Endodermal cell (in vitro differentiated cells): Measurements from ENCODE around the gene KIAA0040. TPM values are rescaled to one million over a fixed set of nuclear protein-coding genes. Genes with fewer than 3 reads are reported as not detected.

Experiments
- DNase-seq: peaks from one replicate; pipeline ENCODE4 v3.0.0-alpha.2; 2017
- H3K27ac ChIP-seq: 2 replicates; pipeline ENCODE4 v1.5.1; 2013; ENCODE audit warnings: mild to moderate bottlenecking, low read depth, low read length, moderate library complexity
- H3K27me3 ChIP-seq: 2 replicates; pipeline ENCODE4 v1.6.1; 2013; ENCODE audit warnings: mild to moderate bottlenecking, low read length, moderate library complexity; ENCODE audit not compliant: insufficient read depth, control insufficient read depth, poor library complexity, severe bottlenecking
- H3K36me3 ChIP-seq: 2 replicates; pipeline ENCODE4 v1.7.0; 2013; ENCODE audit warnings: mild to moderate bottlenecking, low read length, moderate library complexity; ENCODE audit not compliant: control insufficient read depth, insufficient read depth
- H3K4me1 ChIP-seq: one replicate; pipeline ENCODE4 v1.7.0; 2013; ENCODE audit warnings: low read length; ENCODE audit not compliant: control insufficient read depth, insufficient read depth
- H3K4me3 ChIP-seq: 2 replicates; pipeline ENCODE4 v1.5.1; 2013; ENCODE audit warnings: mild to moderate bottlenecking, low read length, moderate library complexity
- H3K9ac ChIP-seq: 2 replicates; pipeline ENCODE4 v1.6.1; 2013; ENCODE audit warnings: mild to moderate bottlenecking, low read length, moderate library complexity; ENCODE audit not compliant: poor library complexity, severe bottlenecking; ENCODE audit errors: extremely low read depth
- H3K9me3 ChIP-seq: 2 replicates; pipeline ENCODE4 v1.6.1; 2013; ENCODE audit warnings: mild to moderate bottlenecking, low read length, moderate library complexity; ENCODE audit not compliant: control insufficient read depth
- H3K27ac Mint-ChIP-seq: 2 replicates; pipeline ENCODE4 v1.8.0; 2020; ENCODE audit warnings: mixed read lengths
- H3K27me3 Mint-ChIP-seq: 2 replicates; pipeline ENCODE4 v1.8.0; 2021; ENCODE audit warnings: mild to moderate bottlenecking, mixed read lengths; ENCODE audit not compliant: insufficient read depth
- H3K36me3 Mint-ChIP-seq: 2 replicates; pipeline ENCODE4 v1.8.0; 2020; ENCODE audit warnings: low read depth, mixed read lengths
- H3K4me1 Mint-ChIP-seq: 2 replicates; pipeline ENCODE4 v1.8.0; 2020; ENCODE audit warnings: mixed read lengths
- H3K4me3 Mint-ChIP-seq: 2 replicates; pipeline ENCODE4 v1.8.0; 2020; ENCODE audit warnings: mild to moderate bottlenecking, moderate library complexity, mixed read lengths
- H3K9me3 Mint-ChIP-seq: 2 replicates; pipeline ENCODE4 v1.8.0; 2020; ENCODE audit warnings: mild to moderate bottlenecking, mixed read lengths
- CTCF ChIP-seq: fragments of 200-600 bp; sonication (generic); conservative IDR thresholded peaks from 2 replicates; pipeline ENCODE4 v1.5.0; 2021; ENCODE audit warnings: antibody characterized with exemption, mild to moderate bottlenecking
- WGBS, 2 experiments: methylation state at CpG; one replicate each; pipeline versions ENCODE4 v1.1.5 to v1.1.7; 2013; ENCODE audit warnings: missing lambda C conversion rate in 2 of 2, mixed read lengths in 1 of 2; ENCODE audit not compliant: insufficient coverage in 1 of 2, insufficient read length in 1 of 2; 5-methylcytosine and 5-hydroxymethylcytosine counted together
- total RNA-seq, 2 donors: library from RNA; stranded (reverse); fragmentation: NEBNext Ultra II Directional in 1 of 2; extraction: Animal tissue kit (Norgen Biotek cat#: 25700) in 1 of 2; gene quantifications; 2 replicates in 1 of 2; 3 replicates in 1 of 2; pipeline ENCODE4 v1.2.1, GENCODE V29; 2021

KIAA0040 gene
- total RNA-seq, 2 donors from 2014 or later: 9.2 to 12.9 TPM

GRCh38 chr1:175179837-175180590, 12.6 kb downstream of the KIAA0040 start:
- Histone ChIP-seq H3K4me3 (no peak overlapping the region), H3K9ac (no peak overlapping the region), H3K4me1 (no peaks in the 10 kb centered on the region), H3K36me3 (peaks cover 7% of the 10 kb centered on the region), H3K9me3 (no peaks in the 10 kb centered on the region), H3K27me3 (no peaks in the 10 kb centered on the region), H3K27ac (no peak overlapping the region)
- Mint-ChIP-seq H3K27me3 (no peaks in the 10 kb centered on the region), H3K9me3 (no peaks in the 10 kb centered on the region), H3K4me3 (no peak overlapping the region), H3K4me1 (peaks cover 6% of the 10 kb centered on the region), H3K36me3 (peaks cover 10% of the 10 kb centered on the region), H3K27ac (no peak overlapping the region)
- 95 to 100% methylated on average over 2 of the region's 2 CpGs for WGBS, 2 experiments
- no peak for DNase-seq
- TF ChIP-seq CTCF: no peak

- Mint-ChIP-seq H3K4me1 (peaks cover 8% of the 10 kb centered on the region), H3K36me3 (peaks cover 10% of the 10 kb centered on the region), H3K27ac (no peak overlapping the region), H3K9me3 (no peaks in the 10 kb centered on the region), H3K27me3 (no peaks in the 10 kb centered on the region), H3K4me3 (no peak overlapping the region)
- no peak for DNase-seq
- Histone ChIP-seq H3K36me3 (peaks cover 7% of the 10 kb centered on the region), H3K4me1 (no peaks in the 10 kb centered on the region), H3K9me3 (no peaks in the 10 kb centered on the region), H3K27ac (no peak overlapping the region), H3K4me3 (no peak overlapping the region), H3K27me3 (no peaks in the 10 kb centered on the region), H3K9ac (no peak overlapping the region)
- 94 to 100% methylated on average over 1 to 3 of the region's 3 CpGs for WGBS, 2 experiments
- TF ChIP-seq CTCF: no peak
Measured at GRCh38 chr1:175178456-175178855, 14.1 kb downstream of the KIAA0040 start.

GRCh38 chr1:175178056-175178455, 14.5 kb downstream of the KIAA0040 start:
- WGBS, 2 experiments: 92% methylated on average over 1 of the region's 1 CpG; no CpG with 5 or more reads in 1 of the 2 experiments
- no peaks in the 10 kb centered on the region for H3K9me3 Mint-ChIP-seq
- Histone ChIP-seq H3K27ac (no peak overlapping the region), H3K27me3 (no peaks in the 10 kb centered on the region), H3K4me1 (no peaks in the 10 kb centered on the region), H3K9ac (no peak overlapping the region), H3K9me3 (no peaks in the 10 kb centered on the region), H3K4me3 (no peak overlapping the region), H3K36me3 (peaks cover 7% of the 10 kb centered on the region)
- no peaks in the 10 kb centered on the region for H3K27me3 Mint-ChIP-seq
- H3K4me1 Mint-ChIP-seq: peaks cover 5% of the 10 kb centered on the region
- H3K27ac Mint-ChIP-seq: no peak overlapping the region
- peaks cover 10% of the 10 kb centered on the region for H3K36me3 Mint-ChIP-seq
- H3K4me3 Mint-ChIP-seq: no peak overlapping the region
- no peak for TF ChIP-seq CTCF
- no peak for DNase-seq
